SHP77 (cell line): ENCODE data around the gene QKI.
"Not testable (repeated sequence)": the region's sequence is repeated elsewhere in the genome, so short reads cannot be mapped to it uniquely, and the experiment has no call there.

Experiments
- DNase-seq, 2 experiments: peaks; one replicate each; lab custom pipeline; 2025; lab: John Stamatoyannopoulos, UW

The QKI gene

GRCh38 chr6:163579111-163579879 is 164.8 kb downstream of the QKI start:
- DNase-seq, result no peak

- DNase-seq, result no peak
Observed at GRCh38 chr6:163579880-163580295, 165.4 kb downstream of the QKI start.

GRCh38 chr6:163580311-163581030 is 166.0 kb downstream of the QKI start:
- no peak for DNase-seq

DNA sequence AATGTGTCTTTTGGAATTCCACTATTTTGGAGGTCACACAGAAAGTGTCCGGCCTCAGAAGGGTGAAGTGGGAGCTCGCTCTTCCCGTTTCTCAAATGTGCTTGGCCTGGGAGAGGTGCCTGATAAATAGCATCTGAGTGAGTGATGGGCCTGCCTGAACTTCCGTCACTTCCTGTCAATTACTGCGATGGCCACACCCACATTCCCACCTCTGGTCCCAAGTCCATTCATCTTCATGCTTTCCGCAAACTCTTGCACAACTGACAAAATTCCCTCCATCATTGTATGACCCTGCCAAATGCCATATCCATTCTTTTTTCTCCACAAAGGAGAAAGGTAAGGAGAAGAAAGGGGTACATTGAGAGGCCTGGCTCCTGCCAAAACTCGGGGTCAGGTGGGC is 169.0 kb downstream of the QKI start:
- no peak for DNase-seq

DNA sequence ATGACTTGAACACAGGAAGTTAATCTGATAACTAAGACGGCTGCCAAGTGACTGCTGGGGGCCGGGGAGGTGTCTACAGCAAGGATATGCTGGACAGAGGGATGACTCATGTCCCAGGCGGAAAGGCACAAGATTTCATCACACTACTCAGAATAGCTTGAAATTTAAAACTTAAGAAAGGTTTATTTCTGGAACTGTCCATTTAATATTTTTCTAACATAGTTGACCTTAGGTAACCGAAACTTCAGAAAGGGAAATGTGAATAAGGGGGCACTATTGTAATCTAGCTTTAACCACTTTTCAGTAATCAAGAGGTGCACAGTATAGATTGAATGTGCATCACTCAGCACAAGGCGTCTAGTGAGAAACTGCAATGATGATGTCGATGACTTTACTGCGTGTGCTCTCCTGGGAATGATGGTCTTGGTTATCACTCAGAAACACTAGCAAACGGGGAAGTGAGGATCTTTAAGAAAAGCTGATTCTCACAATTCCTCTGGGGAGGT is 171.5 kb downstream of the QKI start:
- no peak for DNase-seq

GRCh38 chr6:163586888-163587287 is 172.4 kb downstream of the QKI start:
- no peak for DNase-seq

GRCh38 chr6:163588220-163588919 is 173.9 kb downstream of the QKI start:
- DNase-seq, result no peak

- DNase-seq, result no peak
Observed at GRCh38 chr6:163589387-163589786, 174.9 kb downstream of the QKI start.

DNA sequence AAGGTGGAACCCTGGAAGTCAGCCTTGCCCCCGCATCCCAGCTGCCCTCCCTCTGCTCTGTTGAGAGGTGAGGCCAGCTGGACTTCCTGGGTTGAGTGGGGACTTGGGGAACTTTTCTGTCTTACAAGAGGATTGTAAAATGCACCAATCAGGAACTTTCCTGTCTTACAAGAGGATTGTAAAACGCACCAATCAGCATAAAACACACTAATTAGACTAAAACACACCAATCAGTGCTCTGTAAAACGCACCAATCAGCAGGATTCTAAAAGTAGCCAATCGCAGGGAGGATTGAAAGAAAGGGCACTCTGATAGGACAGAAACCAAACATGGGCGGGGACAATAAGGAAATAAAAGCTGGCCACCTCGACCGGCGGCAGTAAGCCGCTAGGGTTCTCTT is 175.6 kb downstream of the QKI start:
- DNase-seq, result not testable (repeated sequence)

DNA sequence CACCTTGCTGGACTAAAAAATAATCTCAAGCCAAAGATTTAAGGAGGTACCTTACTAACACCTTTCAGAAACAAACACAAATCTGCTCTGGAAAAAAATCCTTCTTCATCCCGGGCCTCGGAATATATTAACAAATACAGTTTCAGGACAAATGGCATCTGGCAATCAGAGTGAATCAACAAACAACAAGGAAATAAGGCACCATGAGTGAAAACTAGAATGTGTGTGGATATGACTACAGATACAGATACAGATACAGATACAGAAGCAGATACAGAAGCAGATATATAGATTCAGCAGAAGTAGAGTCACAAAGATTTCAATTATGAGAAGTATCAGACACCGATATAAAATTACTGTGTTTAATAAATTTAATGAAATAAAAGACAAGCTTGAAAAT is 178.4 kb downstream of the QKI start:
- DNase-seq, result no peak

DNA sequence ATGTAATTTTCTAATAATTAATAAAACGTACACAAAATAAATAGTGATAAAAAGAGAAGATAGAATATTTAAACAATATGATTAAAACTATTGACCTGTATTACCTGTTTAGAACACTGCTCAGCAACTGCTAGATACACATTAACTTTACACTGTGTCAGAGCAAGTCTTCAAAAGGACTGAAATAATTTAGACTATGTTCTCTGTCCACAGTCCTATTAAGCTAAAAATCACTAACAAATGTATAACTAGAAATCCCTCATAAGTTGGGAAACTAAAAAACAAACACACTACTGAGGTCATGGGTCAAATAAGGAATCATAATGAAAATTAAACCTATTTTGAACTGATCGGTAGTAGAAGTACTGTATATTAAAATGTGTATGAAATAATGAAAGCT is 181.7 kb downstream of the QKI start:
- no peak for DNase-seq

- no peak for DNase-seq
Observed at GRCh38 chr6:163599136-163599535, 184.6 kb downstream of the QKI start.

- no peak for DNase-seq
Observed at GRCh38 chr6:163599684-163600083, 185.2 kb downstream of the QKI start.

- DNase-seq, result no peak
Observed at GRCh38 chr6:163600331-163600730, 185.8 kb downstream of the QKI start.

- DNase-seq, result no peak
Observed at GRCh38 chr6:163600781-163601180, 186.3 kb downstream of the QKI start.

- DNase-seq, result no peak
Observed at GRCh38 chr6:163602851-163603250, 188.3 kb downstream of the QKI start.

DNA sequence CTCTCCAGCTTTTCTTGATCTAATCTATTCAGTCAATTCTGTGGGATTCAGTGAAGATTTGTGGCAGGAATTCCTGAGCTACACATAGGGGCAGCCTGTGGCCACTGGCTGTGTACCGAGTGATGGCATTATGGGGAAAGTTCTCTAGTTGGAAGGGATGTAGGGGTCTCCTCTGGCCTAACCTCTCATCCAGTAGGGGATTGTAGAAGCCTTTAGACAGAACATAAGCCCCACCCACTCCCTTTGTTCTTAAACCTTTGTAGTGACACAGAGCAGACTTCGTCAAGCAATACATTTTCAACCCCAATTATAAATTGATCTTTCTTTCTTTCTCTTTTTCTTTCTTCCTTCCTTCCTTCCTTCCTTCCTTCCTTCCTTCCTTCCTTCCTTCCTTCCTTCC is 188.9 kb downstream of the QKI start:
- no peak for DNase-seq

- DNase-seq, result no peak
Observed at GRCh38 chr6:163605385-163606097, 191.0 kb downstream of the QKI start.

DNA sequence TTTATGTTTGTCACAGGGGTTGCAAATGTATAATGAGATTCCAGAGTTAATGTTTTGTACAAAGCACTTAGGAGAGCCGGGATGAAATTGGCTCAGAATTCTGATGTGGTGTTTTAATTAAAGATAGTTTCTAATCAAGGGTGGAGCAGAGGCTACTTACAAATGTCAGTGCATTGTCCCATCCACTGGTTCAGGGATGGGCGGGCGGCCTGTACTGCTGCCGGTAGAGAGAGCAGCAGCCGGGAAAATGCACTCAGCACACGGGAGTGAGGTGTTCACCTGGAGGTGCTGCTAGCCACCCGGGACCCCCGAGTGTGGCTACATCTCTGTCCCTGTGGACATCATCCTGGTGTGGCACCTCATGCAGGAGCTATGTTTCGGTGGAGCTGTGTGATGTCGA is 193.3 kb downstream of the QKI start:
- DNase-seq, result no peak

DNA sequence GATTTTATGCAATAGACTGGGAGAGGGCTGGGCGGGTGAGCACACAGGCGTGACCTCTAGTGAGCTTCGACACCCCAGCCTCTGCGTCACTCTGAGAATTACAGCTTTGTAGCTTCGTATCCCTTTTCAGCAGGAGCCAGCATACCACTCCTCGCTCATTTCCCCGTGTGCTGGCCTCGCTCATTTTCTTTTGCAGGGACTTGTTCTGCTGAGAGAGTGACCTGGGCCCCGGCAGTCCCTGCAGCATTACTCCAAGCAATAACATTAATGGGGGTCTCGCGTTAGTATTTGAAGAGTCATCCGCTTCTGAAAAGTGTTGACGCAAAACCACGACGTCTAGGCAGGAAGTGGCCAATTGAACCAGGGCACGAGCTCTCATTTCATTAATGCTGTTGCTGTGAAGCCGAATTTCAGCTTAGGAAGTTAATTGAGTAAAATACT is 193.7 kb downstream of the QKI start:
- DNase-seq, result no peak

DNA sequence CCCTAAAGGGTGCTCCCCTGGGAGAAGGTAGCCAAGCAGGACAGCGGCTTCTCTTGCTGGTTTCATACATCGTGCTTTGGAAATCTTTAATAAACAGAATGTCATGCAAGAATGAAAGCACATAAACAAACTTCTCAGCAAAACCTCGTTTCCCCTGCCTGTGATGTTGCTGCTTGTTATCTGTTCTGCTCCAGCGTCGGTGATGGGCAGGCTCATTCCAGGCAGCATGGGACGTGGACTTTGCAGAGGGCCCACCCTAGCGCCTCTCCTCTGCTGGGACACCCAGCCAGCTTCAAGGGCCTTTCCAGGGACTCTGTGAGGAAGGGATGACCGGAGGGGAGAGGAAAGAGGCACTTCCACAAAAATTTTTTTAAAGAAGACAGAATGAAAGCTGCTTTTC is 197.7 kb downstream of the QKI start:
- DNase-seq, result no peak

DNA sequence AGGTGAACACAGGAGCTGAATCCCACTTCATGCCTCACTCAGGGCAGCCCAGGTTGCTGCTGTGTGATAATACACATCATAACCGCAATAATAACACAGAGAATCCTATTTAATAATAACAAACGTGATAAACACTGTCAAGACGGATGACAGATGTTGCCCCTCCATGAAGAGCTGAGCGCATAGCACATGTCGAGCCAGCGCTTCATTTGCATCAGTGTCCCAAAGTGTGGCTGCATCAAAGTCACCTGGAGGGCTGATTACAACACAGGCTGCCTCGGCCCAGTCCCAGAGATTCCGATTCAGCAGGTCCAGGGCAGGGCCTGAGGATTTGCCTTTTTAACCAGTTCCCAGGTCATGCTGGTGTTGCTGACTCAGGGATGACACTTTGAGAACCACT is 198.5 kb downstream of the QKI start:
- no peak for DNase-seq
